Glutamatergic neuron (in vitro differentiated cells): Measurements from ENCODE around the gene TMPRSS3. TPM values are rescaled to one million over a fixed set of nuclear protein-coding genes. Genes with fewer than 3 reads are reported as not detected.

Experiments
- DNase-seq: peaks from one replicate; pipeline ENCODE4 v3.0.0; 2022
- H3K27ac Mint-ChIP-seq: one replicate; pipeline ENCODE4 v1.8.0; 2020; ENCODE audit warnings: mild to moderate bottlenecking, mixed read lengths, inconsistent platforms; ENCODE audit not compliant: unreplicated experiment
- H3K27me3 Mint-ChIP-seq: one replicate; pipeline ENCODE4 v1.8.0; 2020; ENCODE audit warnings: mild to moderate bottlenecking, moderate library complexity, mixed read lengths, inconsistent platforms; ENCODE audit not compliant: unreplicated experiment
- H3K36me3 Mint-ChIP-seq: one replicate; pipeline ENCODE4 v1.8.0; 2020; ENCODE audit warnings: mild to moderate bottlenecking, mixed read lengths, inconsistent platforms; ENCODE audit not compliant: unreplicated experiment
- H3K4me1 Mint-ChIP-seq: one replicate; pipeline ENCODE4 v1.8.0; 2020; ENCODE audit warnings: mild to moderate bottlenecking, low read depth, mixed read lengths, inconsistent platforms; ENCODE audit not compliant: unreplicated experiment
- H3K4me3 Mint-ChIP-seq: one replicate; pipeline ENCODE4 v1.8.0; 2020; ENCODE audit warnings: mild to moderate bottlenecking, mixed read lengths, inconsistent platforms; ENCODE audit not compliant: unreplicated experiment
- H3K9me3 Mint-ChIP-seq: one replicate; pipeline ENCODE4 v1.8.0; 2020; ENCODE audit warnings: mild to moderate bottlenecking, moderate library complexity, mixed read lengths, inconsistent platforms; ENCODE audit not compliant: unreplicated experiment
- CTCF ChIP-seq: fragments of 200-600 bp; sonication (generic); IDR thresholded peaks from one replicate; pipeline ENCODE4 v1.5.0; 2021; ENCODE audit not compliant: partially characterized antibody, unreplicated experiment
- total RNA-seq: library from RNA; stranded (reverse); fragmentation: NEBNext Ultra II Directional; extraction: Animal tissue kit (Norgen Biotek cat#: 25700); gene quantifications from one replicate; pipeline ENCODE4 v1.2.1, GENCODE V29; 2021; ENCODE audit not compliant: unreplicated experiment

The TMPRSS3 gene
- total RNA-seq, 1 donor from 2014 or later: 0.71 TPM

- Mint-ChIP-seq H3K9me3 (no peaks in the 10 kb centered on the region), H3K4me3 (no peak overlapping the region), H3K36me3 (peaks cover 5% of the 10 kb centered on the region), H3K27me3 (peaks cover 9% of the 10 kb centered on the region), H3K27ac (no peak overlapping the region), H3K4me1 (peaks cover 10% of the 10 kb centered on the region)
- no peak for DNase-seq
- TF ChIP-seq CTCF: no peak
Measured at GRCh38 chr21:42414066-42414465, 18.2 kb upstream of the TMPRSS3 start.

DNA sequence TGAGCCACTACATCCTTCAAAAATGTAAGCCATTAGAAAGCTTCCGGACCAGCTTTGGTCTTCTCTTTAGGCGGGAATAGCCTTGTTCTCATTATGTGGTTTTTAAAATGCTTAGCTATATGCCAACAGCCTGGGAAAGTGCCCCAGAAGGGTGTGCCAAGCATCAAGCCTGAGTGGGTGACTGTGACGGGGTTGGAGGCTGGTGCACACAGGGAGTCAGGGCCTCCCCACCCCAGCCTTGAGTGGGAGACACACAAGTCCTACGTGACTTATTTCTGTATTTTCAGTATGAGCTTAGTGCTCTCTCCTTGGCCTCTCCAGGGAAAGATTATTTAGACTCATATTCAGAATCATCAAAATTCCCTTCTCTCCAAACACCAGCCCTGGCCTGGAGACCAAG is 17.6 kb upstream of the TMPRSS3 start:
- Mint-ChIP-seq H3K9me3 (no peaks in the 10 kb centered on the region), H3K4me3 (no peak overlapping the region), H3K36me3 (peaks cover under 1% of the 10 kb centered on the region), H3K27ac (no peak overlapping the region), H3K4me1 (peaks cover 10% of the 10 kb centered on the region), H3K27me3 (peaks cover 9% of the 10 kb centered on the region)
- TF ChIP-seq CTCF: no peak
- no peak for DNase-seq

DNA sequence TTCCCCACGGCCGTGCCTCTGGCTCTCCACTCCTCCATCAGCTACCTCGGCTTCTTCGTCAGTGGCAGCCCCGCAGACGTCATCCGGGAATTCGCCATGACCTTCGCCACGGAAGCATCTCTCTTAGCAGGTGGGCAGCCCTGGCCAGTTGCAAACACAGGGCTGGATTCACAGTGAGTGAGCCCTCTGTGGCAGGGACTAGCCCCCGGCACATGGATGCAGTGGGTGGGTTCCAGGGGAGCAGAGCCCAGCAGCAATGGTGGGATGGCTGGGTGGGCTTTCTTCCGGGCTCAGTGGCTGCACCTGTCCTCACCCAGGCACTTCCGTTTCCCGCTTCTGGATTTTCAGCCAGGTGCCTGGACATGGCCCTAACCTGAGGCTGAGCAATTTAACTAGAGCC is 17.2 kb upstream of the TMPRSS3 start:
- no peak overlapping the region for H3K4me3 Mint-ChIP-seq
- no peak overlapping the region for H3K27ac Mint-ChIP-seq
- peaks cover 9% of the 10 kb centered on the region for H3K27me3 Mint-ChIP-seq
- peaks cover 10% of the 10 kb centered on the region for H3K4me1 Mint-ChIP-seq
- no peak for DNase-seq
- H3K36me3 Mint-ChIP-seq: no peaks in the 10 kb centered on the region
- H3K9me3 Mint-ChIP-seq: no peaks in the 10 kb centered on the region
- no peak for TF ChIP-seq CTCF

GRCh38 chr21:42412636-42412933 is 16.7 kb upstream of the TMPRSS3 start:
- Mint-ChIP-seq H3K4me1 (peaks cover 10% of the 10 kb centered on the region), H3K27ac (no peak overlapping the region)
- DNase-seq: no peak

More at GRCh38 chr21:42412636-42412933, 16.7 kb upstream of the TMPRSS3 start:
- Mint-ChIP-seq H3K9me3 (no peaks in the 10 kb centered on the region), H3K4me3 (no peak overlapping the region), H3K36me3 (no peaks in the 10 kb centered on the region), H3K27me3 (peaks cover 9% of the 10 kb centered on the region)
- TF ChIP-seq CTCF: no peak
